Thyroid gland (tissue), 4 donors: Measurements from ENCODE around the gene PTGR3.

Source experiments
- CTCF ChIP-seq, 6 experiments: fragments of 200-600 bp in 3 of 6; fragments of 450-650 bp in 3 of 6; sonication (generic) in 3 of 6; IDR thresholded peaks; one replicate each; pipeline ENCODE4 v1.5.1; 2016 to 2019; ENCODE audit warnings: antibody characterized with exemption in 6 of 6, mild to moderate bottlenecking in 2 of 6, inconsistent platforms in 1 of 6, moderate library complexity in 1 of 6
- POLR2A ChIP-seq, 2 donors: fragments of 450-650 bp; IDR thresholded peaks; one replicate each; pipeline ENCODE4 v1.6.1; 2017; ENCODE audit warnings: antibody characterized with exemption in 2 of 2, mild to moderate bottlenecking in 2 of 2, moderate library complexity in 1 of 2

- no peak for TF ChIP-seq CTCF (IDR thresholded peaks at IDR 0.05)
- no peak for TF ChIP-seq POLR2A (IDR thresholded peaks at IDR 0.05)
Measured at GRCh38 chr18:75226286-75226955, 17.5 kb upstream of the PTGR3 start.
